Forelimb muscle (tissue), 1 donor: Measurements from ENCODE around the gene UBE2I. TPM values are rescaled to one million over a fixed set of nuclear protein-coding genes. Genes with fewer than 3 reads are reported as not detected.
"Not testable (repeated sequence)": the region's sequence is repeated elsewhere in the genome, so short reads cannot be mapped to it uniquely, and the experiment has no call there.

Experiments
- DNase-seq: peaks from one replicate; pipeline ENCODE4 v3.0.0-alpha.2; 2013; ENCODE audit warnings: low read depth
- polyA plus RNA-seq: library from polyadenylated mRNA; unstranded; fragments of 120-200 nt; gene quantifications from one replicate; pipeline ENCODE4 v1.2.1, GENCODE V29; 2013; ENCODE audit not compliant: insufficient read length

The UBE2I gene
- polyA plus RNA-seq, 1 donor = 91.1 TPM

DNA sequence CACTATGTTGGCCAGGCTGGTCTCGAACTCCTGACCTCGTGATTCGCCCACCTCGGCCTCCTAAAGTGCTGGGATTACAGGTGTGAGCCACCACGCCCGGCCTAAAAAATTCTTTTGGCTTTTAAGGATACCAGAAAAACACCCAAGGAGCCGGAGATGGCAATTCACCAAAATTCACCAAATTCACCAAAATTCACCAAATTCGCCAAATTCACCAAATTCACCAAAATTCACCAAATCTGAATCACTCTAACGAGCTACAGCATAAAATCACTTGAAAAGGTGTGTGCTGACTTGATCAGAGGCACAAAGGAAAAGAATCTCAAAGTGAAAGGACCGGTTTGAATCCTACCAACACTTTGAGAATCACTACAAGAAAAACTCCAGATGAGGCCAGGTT lies 19.5 kb downstream of the UBE2I start:
- not testable (repeated sequence) for DNase-seq

DNA sequence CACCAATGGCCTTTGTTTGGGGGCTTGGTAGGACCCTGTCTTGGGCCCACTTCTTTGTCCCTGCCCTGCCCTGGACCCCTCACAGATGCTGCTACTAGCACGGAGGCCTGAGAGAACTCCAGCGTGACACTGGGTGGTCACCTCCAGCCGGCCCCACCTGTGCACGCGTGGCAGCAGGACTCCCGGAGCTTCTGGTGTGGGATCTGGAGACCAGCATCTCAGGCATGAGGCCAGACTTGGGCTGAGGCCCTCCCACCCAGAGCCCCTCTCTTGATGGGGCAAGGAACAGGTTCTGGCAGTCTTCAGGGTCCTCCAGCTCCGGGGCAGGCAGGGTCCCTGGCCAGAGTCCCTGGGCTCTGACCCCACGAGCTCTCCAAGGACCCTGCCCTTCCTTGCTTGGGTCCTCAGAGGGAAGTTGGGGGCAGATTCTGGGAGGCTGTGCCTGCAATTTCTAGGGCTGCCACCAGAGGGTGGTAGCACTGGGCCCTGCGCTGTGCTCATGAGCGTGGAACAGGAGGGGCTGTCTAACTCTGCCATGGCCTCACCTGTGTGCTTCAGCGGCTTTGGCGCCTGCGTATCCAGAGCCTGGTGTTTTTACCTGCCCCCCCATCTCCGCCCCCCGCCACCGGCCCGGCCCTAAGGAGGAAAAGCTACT lies 21.0 kb downstream of the UBE2I start:
- no peak for DNase-seq

DNA sequence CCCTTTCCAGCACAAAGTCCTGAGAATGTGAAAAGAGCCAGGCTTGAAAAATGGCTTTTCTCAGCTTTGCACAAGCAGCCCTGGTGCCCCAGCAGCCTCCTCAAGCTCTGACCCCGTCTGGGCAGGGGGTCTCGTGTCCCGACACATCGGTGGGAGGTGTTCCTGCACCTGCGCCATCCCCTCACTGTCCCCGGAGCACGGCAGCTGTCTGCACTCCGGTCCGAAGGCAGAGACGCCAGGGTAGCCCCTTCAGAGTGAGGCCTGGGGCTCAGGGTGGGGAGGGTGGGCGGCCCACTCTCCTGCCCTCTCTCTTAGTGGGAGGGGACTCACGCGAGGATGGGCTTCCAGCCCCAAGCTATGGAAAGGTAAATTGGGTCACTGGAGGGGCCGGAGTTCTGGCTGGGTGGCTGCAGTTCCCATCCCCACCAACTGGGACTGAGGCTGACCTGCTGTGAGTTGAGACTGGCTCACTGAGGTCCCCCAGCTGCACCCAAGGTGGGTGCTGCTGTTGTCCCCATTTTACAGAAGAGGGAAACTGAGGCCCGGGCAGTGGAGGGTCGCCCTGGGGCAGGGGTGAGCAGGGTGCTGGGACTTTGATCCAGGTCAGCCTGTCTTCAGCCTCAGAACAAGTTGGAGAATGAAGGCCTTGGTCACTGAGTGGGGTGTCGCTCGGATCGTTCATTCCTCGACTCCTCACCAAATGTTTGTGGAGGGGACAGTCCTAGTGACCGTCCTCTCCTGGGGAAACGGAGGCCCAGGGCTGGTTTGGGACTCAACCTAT lies 21.7 kb downstream of the UBE2I start:
- no peak for DNase-seq

DNA sequence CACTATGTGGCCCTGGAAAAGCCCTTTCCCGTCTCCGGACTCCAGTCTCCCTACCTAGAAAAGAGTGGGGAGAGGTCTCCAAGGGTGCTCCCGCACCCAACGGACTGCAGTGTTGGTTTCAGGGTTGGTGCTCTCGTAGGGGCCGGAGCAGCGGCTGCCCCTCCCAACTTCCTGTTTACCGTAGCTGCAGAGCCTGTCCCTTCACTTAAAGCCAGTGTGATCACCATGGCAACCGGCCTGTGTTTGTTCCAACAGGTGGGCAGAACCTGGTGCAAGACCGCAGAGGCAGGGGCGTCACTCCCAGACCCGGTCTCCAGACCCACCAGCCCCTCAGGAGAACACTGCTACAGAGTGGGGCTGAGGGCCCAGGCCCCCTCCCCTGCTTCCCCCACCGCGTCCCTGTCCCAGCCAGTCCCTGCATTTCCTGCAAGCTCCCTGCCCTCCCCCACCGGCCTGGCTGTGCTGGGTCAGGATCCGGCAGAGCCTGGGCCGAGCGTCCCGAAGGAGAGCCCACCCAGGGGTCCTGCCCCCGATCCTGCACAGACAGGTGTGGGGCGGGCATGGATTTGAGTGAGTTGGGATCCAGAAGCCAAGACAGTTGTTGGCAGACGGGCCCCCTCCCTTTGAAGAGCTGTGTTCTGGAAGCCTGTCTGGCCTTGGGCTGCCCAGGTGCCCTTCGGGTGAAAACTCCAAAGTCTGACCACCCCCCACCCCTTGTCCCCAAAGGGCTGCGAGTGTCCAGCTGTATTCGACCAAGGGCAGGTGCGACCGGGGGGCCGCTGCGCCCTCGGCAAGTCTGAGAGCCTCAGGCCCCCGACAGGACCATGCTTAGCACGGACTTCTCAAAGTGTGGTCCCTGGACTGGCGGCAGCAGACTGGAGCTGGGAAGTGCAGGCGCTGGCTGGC lies 22.5 kb downstream of the UBE2I start:
- DNase-seq = no peak

DNA sequence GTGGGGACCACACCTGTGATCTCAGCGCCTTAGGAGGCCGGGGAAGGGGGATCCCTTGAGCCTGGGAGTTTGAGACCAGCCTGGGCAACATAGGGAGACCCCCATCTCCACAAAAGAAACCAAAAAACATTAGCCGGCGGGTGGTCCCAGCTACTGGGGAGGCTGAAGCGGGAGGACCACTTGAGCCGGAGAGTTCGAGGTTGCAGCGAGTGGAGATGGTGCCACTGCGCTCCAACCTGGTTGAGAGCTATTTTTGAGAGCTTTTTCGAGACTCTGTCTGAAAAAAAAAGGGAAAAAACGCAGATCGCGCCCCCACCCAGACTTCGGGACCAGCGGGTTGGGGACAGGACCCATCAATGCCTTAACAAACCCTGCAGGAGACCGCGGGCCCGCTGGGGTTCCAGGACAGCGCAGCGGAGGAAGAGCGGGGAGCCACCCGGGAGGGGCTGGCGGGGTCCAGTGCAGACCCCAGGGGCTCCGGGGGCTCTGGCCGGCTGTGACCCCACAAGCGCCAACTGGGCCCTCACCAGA lies 23.2 kb downstream of the UBE2I start:
- DNase-seq = no peak

DNA sequence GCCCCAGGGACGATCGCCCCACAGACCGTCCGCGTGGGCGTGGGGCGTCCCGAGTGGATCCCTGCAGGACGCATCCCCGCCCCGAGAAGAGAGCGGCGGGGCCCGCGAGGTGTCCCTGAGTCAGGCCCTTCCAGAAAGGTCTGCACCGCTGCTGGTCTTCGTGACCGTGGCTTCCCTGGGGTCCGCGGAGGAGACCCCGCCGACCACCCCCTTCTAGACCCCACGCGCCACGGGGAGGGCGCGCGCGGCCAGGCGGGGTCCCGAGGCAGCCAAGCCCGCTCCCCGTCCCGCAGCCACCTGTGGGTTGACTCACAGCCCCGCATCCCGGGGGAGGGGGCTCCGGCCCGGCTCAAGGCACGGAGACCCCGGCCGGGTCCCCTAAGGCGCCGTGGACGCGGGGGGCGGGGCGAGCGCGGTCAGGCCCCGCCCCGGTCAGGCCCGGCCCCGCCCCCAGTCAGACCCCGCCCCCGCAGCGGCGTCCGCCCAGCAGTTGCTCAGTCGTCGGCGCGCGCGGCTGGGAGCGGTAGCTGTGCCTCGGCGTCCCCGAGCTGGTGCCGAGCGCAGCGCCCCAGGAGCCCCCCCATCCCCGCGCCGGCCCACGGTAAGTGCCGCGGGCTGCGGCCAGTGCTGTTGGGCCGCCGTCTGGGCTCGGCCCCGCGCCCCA lies 23.8 kb downstream of the UBE2I start, which contains the start of gene BAIAP3:
BAIAP3 (plus strand) TSS at position 497 of the 664 bp plus-strand sequence. CDS start 4,905 bp downstream, outside the sequence.
- DNase-seq = no peak

DNA sequence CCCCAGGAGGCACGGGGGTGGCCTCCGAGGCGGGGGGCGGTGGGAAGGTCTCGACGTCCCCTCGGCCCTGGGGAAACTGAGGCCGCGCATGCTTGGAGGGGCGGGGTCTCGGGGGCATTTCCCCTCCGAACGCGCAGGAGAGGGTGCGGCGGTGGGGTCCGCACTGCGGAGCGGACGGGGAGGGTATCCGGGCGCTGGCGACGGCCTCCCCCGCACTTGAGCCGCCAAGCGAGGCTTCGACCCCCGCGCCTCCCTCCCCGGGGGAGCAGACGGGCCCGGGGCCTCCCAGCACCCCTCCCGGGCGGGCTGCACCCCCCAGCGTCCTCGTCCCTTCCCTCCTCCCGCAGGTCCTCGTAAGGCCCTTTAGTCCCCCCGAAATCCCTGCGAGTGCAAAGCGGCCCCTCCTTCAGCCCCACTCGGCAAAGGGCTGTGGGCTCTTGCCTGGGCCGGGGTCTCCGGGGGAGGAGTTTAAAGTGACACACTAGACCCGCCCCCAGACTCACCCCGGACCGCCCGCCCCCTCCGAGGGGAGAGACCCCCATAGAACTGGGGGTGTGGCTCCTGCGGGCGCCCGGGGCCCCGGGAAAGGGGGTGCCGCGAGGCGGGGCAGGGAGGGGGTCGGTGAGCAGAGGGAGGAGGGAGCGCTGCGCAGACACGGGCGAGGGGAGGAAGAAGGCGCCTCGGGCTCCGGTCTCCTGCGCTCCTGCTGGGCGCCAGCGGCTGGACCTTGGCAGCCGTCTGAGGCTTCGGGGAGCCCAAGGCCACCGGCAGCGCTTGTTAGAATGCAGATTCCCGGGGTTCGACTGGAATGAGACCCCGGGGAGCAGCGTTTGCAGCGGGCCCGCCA lies 24.6 kb downstream of the UBE2I start:
- DNase-seq = no peak

DNA sequence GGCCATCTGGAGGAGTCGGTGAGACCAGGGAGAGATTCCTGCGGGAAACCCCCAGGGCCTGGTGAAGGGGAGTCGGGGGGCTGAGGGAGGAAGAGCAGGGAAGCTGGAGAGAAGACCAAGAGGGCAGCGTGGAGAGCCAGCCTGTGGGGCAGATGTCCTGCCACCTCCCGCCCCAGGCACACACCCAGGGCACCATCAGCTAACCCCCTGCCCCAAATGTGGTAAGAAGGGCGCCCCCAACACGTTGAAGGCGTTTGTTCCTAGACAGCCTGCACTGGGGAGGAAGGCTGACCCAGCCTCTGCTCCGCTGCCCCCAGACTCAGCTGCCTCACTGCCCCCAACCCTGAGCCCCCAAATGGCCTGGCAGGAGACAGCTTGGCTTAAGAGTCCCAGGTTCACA lies 25.3 kb downstream of the UBE2I start:
- no peak for DNase-seq

DNA sequence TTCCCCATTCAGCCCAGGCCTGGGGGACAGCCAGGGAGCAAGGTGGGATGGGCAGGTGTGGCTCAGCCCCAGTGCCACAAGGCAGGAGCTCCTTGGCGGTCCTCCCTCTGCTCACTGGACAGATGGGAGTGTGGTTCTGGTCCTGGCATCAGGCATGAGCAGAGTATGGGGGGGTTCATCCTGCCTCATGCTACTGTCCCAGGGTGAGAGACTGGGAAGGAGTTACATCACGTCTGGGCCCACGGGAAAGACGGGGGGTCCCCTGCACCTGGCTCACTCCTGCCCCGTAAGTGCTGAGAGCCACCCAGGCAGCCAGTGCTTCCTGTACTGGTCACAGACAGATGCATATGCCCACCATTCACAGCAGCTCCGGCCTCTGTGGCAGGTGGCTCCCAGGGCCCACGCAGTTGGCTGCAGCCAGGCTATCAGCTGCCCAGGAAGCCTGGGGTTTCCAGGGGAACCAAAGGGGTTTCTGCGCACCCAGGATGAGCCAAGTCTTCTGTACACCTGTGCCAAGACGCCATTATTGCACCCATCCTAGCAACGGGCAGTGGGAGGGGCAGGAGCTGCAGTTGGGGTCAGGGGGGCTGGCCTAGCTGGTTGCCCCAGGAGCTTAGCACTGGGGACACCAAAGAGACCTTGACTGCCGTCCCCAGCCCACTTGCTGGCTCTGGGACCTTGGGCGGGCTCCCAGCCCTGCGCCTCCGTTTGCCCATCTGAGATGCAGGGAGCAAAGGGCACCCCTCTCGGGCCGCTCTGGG lies 26.0 kb downstream of the UBE2I start:
- no peak for DNase-seq

DNA sequence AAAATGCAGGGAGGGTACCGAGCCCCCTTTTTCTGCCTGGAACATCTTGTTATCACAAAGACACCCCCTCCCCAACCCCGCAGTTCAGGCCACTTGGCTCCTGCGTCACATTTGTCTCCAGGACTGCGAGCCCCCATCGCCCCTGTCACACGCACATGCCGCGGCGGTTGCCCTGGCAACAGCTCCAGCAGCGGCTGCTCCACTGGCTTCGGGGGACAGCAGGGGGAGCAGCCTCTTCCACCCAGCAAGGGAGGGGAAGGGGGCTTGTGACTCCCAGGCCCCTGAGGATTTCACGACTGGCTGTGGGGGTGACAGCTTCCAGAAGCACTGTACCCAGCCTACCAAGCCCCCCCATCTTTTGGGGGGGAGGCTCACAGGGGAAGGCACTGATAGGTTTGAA lies 26.6 kb downstream of the UBE2I start:
- no peak for DNase-seq

DNA sequence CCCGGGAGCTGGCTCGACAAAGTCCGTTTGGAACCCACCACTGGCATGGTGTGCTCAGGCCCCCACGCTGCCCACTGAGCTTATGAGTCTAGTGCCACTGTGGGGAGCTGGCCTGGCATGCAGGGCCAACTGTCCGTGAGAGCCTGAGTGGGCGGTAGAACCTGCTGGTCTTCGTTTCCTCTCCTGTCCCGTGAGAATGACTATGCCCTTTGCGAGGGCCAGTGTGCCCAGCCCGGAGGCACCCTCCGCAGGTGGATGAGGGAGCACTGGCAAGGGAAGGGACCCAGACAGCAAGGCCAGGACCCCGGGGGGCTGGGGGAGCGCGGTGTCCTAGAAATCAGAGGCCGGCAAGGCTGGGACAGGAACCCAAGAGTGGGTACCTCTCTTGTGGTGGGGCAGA lies 27.2 kb downstream of the UBE2I start:
- no peak for DNase-seq

DNA sequence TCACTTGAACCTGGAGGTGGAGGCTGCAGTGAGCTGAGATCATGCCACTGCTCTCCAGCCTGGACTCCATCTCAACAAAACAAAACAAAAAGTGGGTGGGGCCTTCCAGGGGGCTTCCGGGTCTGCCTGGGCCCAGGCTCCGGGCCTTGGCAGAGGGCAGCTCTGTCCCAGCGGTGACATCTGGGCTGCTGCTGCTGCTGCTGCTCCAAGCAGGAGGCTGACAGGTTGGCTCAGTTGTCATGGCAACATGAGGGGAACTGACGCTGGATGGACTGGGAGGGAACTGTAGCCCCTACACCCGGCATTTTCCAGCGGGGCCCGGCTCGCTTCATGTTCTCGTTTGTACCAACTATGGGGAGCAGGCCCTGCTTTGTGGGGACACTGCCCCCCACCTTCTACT lies 28.1 kb downstream of the UBE2I start:
- no peak for DNase-seq

DNA sequence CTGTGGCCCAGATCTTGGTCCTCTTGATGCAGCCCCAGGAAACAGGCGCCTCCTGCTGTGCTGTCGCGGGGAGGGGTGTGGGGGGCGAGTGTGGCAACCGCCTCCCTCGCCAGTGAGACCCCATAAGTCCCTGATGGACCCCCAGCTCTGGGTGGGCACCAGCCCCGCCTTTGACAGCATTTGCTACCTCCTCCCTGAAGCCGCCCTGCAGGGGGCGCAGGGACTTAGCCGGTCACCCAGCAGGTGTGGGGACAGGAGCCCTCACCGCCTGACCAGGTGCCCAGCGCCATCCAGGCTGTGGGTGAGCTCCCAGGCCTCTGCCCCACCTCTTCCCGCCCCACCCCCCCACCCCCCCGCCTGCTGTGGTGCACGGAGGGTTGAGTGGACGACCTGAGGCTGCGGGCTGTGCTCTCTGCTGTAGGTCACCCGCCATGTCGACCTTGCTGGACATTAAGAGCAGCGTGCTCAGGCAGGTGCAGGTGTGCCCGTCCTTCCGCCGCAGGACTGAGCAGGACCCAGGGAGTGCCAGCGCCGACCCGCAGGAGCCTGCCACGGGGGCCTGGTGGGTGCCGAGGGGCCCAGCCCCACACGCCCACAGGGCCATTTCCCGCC lies 28.8 kb downstream of the UBE2I start:
- no peak for DNase-seq

DNA sequence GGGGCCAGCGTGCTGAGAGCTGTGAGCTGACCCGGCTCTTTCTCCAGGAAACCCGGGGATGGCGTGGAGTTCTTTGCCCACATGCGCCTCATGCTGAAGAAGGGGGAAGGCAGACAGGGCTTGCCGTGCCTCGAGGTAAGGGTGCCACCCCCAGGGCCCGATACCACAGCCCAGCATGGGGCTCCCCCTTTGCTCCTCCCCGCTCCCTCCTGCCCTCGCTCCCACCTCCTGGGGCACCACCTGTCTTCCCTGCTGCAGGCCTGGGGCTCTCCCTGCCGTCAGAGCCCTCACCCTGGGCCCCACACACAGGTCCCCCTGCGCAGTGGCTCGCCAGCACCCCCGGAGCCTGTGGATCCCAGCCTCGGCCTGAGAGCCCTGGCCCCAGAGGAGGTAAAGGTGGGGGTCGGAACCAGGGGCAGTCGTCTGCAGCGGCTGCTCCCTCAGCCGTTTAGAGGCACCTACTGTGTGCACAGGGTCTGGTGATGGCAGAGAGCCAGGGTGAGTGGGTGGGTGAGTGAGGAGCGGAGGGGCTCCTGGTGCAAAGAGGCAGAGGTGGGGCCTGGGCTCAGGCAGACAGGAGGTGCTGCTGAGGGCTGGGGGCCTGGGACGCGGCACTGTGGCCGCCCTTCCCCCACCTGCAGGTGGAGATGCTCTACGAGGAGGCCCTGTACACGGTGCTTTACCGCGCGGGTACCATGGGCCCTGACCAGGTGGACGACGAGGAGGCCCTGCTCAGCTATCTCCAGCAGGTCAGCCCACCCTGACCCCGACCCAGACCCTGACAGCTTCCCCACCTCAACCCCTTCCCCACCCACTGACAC lies 29.6 kb downstream of the UBE2I start:
- DNase-seq = no peak

DNA sequence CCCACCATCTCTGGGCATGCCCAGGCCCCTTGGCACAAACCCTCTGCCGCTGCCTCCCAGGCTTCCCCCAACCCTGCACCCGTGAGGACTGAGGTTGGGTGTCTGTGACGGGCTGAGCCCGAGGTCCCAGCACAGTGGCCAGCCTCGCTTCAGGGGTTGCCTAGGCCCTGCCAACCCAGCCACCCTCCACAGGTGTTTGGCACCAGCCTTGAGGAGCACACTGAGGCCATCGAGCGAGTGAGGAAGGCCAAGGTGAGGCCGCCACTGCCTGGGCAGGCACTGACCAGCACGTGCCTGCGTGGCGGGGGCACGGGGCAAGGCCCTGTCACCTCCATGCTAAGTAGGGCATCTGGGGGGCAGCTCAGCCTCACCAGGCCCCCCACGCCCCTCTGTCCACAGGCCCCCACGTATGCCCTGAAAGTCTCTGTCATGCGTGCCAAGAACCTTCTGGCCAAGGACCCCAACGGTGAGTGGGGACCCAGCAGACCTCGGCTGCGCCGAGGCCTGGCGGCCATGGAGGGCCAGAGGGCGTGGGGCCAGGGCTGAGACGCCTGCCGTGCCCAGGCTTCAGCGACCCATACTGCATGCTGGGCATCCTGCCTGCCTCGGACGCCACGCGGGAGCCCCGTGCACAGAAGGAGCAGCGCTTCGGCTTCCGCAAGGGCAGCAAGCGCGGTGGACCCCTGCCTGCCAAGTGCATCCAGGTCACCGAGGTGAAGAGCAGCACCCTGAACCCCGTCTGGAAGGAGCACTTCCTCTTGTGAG lies 31.5 kb downstream of the UBE2I start:
- DNase-seq = no peak

DNA sequence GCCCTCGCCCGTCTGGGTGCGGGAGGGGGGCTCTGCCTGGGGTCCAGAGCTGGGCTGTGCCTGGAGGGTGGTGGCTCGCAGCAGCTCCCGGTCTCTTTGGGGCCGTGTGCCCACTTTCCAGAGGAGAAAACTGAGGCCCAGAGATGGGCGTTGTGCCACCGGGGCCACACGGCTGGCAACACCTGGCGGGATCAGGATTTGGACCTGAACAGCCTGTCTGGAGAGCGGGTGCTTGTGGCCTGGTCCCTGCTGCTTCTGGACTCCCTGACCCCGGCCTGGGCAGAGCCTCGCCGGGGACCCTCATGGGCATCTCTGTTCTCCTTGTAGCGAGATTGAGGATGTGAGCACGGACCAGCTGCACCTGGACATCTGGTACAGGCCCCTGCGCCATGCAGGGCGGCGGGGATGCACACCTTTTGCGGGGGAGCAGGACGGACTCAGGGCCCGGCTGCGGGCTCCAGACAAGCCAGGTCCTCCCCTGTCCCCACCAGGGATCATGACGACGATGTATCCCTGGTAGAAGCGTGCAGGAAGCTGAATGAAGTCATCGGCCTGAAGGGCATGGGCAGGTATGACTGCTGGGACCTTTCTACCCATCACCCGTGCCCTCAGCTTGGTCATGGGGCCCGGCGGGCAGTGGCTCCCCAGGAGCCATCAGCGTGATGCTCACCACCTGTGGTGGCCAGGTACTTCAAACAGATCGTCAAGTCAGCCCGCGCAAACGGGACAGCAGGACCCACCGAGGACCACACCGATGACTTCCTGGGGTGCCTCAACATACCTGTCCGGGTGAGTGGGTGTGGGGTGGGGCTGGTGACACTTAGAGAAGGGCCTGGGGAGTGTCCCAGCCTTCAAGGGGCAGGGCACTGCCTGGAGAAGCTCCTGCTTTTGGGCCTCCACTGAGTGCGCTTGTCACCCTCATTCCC lies 32.3 kb downstream of the UBE2I start:
- no peak for DNase-seq
